ENCODE measurements around the gene INAFM1. TPM values are rescaled to one million over a fixed set of nuclear protein-coding genes. Genes with fewer than 3 reads are reported as not detected.
A peak's percentile ranks its signal among the peaks of the same experiment; 100 is the strongest.
"Not testable (repeated sequence)": the region's sequence is repeated elsewhere in the genome, so short reads cannot be mapped to it uniquely, and the experiment has no call there.

INAFM1 gene
- total RNA-seq, 2 donors from 2014 or later = 16.1 to 17.1 TPM

DNA sequence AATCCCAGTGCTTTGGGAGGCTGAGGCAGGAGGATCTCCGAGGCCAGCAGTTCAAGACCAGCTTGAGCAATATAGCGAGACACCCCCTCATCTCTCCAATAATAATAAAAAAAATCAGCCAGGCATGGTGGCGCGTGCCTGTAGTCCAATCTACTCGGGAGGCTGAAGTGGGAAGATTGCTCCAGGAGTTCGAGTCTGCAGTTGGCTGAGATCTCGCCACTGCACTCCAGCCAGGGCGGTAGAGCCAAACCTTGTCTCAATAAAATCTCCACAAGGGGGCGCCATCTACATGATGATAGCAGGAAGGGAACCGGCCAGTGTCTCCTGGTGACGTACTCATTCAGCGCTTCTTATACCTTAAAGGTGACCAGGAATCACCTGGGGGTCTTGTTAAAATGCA, 21.4 kb downstream of the INAFM1 start:
- intact Hi-C loops (cut with DNase I) = loop anchor here (2.0 to 10.0 kb wide), 4 partner anchors 95 to 409 kb away; no protein-coding TSS in a partner anchor
- DNase-seq (peak; percentile 68), ATAC-seq (peak; percentile 73 to 86)

DNA sequence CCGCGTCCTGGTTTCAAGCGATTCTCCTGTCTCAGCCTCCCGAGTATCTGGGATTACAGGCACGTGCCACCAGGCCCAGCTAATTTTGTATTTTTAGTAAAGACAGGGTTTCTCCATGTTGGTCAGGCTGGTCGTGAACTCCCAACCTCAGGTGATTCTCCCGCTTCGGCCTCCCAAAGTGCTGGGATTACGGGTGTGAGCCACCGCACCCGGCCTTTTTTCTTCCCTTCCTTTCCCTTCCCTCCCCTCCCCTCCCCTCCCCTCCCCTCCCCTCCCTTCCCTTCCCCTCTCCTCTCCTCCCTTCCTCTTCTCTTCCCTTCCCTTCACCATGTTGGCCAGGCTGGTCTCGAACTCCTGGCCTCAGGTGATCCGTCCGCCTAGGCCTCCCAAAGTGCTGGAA, 26.2 kb downstream of the INAFM1 start:
- DNase-seq; intact Hi-C loops (cut with DNase I); ATAC-seq: not testable (repeated sequence)

DNA sequence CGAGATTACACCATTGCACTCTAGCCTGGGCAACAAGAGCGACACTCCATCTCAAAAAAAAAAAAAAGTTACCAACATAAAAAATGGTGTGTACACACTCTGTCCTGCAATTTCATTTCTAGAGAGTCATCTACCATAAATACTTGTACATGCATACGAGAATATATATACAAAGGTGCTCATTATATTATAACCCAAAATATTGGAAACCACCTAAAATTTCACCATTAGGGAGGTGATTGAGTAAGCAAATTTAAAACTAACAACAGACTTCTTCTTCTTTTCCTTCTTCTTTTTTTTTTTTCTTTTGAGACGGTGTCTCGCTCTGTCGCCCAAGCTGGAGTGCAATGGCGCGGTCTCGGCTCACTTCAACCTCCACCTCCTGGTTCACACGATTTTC, 27.6 kb downstream of the INAFM1 start:
- ATAC-seq = no peak
- intact Hi-C loops (cut with DNase I) = no loop called here
- no peak for DNase-seq

DNA sequence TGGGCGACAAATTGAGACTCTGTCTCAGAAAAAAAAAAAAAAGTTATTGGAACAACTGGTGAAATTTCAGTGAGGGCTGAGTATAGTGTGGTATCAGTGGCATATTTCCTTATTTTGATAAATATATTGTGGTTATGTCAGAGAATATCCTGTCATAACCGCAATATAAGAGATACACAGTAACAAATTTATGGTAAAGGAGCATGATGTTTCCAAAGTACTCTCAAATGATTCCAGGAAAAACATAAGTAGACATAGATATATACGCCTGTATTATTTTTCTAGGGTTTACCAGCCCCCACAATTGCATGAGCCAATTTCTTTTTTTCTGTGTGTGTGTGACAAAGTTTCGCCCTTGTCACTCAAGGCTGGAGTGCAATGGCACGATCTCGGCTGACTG, 29.3 kb downstream of the INAFM1 start:
- ATAC-seq = no peak
- intact Hi-C loops (cut with DNase I) = no loop called here

DNA sequence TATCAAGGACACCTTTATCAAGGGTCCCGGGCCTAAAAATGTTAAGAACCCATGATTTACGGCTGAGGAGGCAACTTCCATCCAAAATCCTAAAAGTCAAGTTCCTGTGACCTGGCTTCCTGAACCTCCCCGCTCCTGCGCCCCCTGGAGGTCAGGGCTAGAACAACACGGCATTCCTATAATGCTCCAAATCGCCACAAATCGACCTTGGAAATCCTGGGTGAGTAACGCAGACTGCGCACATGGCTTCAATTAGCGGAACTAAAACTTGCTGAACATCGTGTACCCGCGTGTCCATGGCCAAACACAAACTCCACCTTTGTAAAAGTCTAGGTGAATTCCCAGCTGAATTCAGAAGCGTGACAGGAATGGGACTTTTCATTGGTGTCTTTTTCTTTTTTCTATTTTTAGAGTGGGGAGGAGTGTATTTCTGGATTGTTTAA, 30.6 kb downstream of the INAFM1 start:
- peak; percentile 64 for DNase-seq
- intact Hi-C loops (cut with DNase I) = no loop called here
- ATAC-seq = peak; percentile 48 to 51

More for the DNA sequence above, 29.3 kb downstream of the INAFM1 start:
- no peak for DNase-seq

DNA sequence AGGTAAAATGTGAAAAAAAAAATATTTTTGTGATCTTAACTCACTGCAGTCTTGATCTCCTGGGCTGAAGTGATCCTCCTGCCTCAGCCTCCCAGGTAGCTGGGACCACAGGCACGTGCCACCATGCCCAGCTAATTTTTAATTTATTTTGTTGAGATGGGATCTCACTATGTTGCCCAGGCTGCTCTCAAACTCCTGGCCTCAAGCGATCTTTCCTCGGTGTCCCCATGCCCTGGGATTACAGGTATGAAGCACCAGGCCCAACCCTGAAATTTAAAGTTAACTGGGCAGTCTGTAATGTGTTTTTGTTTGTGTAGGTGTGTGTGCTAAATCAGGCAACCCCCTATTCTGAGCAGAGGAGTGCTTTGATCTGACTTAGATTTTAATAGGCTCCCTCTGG, 31.6 kb downstream of the INAFM1 start:
- ATAC-seq (no peak), DNase-seq (no peak)
- intact Hi-C loops (cut with DNase I) = no loop called here

DNA sequence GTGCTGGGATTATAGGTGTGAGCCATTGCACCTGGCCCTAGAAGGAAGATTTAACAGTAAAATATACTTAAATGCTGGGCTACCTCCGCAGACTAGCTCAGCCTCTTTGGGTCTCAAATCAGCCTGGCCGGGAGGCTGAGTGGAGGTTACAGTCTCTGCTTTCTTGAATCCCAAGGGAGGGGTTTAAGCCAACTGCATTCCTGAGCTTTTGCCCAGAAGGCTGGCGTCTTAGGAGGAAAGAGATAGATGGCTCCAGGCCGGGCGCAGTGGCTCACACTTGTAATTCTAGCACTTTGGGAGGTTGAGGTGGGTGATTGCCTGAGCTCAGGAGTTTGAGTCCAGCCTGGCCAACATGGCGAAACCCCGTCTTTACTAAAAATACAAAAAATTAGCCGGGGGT, 34.4 kb downstream of the INAFM1 start:
- intact Hi-C loops (cut with DNase I) = no loop called here

DNA sequence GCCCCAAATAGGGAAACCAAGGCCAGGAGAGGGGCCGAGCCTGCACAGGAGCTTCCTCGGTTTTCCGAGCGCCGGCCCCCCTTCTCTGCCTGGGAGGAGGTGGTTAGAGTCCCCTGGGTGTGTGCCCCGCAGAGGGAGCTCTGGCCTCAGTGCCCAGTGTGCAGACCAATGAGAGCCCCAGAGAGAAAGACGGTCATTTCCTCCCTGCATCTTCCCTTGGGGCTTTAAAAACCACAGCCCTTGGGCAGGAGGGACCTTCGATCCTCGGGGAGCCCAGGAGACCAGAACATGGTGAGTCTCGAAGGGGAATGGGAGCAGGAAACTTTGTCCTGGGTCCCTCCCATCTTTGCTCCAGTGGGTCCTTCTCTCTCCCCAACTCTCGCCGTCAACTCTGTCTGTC, 34.9 kb downstream of the INAFM1 start, which contains the start of gene C5AR1:
C5AR1 (plus strand) TSS at position 254 of the 400 bp plus-strand sequence; CDS start at position 289, 35 bp downstream.
- intact Hi-C loops (cut with DNase I) = no loop called here
- peak; percentile 49 for DNase-seq
- ATAC-seq = peak; percentile 54 to 72

More for the DNA sequence above, 34.4 kb downstream of the INAFM1 start:
- ATAC-seq (peak in 1 of 2 donors; percentile 59), DNase-seq (no peak)

DNA sequence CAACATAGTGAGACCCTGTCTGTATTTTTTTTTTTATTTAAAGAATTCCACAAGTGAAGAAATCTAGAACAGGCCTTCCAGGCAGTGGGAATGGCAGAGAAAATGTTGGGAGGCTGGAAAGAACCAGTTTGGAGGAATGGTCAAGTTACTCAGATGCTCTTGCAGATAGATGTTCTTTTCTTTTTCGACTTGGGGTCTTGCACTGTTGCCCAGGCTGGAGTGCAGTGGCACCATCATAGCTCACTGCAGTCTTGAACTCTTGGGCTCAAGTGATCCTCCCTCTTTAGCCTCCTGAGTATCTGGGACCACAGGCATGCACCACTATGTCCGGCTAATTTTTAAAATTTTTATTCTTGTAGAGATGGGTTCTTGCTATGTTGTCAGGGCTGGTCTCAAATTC, 35.6 kb downstream of the INAFM1 start:
- intact Hi-C loops (cut with DNase I) = no loop called here
- ATAC-seq = no peak
- DNase-seq = no peak

DNA sequence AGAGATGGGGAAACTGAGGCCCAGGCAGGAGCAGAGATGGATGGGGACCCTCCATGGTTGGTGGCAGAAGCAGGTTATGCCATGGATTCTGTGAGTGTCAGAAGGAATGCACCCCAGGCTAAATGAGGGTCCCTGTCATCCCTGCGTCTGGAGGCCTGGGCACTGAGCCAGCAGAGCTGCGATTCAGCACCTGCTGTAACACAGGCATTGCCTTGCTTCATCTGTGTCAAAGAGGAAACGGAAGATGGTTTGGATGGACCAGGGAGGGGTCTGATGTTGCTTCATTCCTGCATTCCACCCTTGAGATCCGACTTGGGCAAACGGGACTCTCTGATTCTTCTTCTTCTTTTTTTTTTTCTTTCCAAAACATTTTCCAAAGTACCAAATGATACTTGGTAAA, 36.1 kb downstream of the INAFM1 start:
- intact Hi-C loops (cut with DNase I) = no loop called here
- ATAC-seq = peak in 1 of 2 donors; percentile 15
- peak; percentile 55 for DNase-seq

DNA sequence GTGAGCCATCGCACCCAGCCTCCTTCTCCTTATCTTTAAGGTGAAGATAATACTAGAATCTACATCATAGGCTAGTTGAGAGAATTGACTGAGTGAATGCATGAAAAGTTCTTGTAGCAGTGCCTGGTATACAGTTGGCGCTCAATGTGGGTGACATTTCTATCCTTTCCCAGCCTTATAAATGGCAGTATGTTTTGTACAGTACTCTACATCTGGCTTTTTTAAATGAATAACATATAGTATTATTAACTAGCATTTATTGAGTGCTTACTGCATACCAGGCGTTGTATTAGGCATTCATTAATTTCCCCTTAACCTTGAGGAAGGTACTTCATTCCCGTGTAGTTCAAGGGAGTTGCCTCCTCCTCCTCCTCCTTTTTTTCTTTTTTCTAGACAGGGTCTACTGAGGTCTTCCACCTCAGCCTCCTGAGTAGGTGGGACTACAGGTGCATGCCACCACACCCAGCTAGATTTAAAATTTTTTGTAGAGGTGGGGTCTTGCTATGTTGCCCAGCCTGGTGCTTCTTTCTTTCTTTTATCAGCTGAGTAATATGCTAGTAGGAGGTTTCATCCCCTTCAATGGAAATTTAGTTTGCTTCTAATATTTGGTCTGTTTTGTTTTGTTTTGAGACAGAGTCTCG, 37.8 kb downstream of the INAFM1 start:
- DNase-seq (no peak), ATAC-seq (no peak)
- intact Hi-C loops (cut with DNase I) = no loop called here

DNA sequence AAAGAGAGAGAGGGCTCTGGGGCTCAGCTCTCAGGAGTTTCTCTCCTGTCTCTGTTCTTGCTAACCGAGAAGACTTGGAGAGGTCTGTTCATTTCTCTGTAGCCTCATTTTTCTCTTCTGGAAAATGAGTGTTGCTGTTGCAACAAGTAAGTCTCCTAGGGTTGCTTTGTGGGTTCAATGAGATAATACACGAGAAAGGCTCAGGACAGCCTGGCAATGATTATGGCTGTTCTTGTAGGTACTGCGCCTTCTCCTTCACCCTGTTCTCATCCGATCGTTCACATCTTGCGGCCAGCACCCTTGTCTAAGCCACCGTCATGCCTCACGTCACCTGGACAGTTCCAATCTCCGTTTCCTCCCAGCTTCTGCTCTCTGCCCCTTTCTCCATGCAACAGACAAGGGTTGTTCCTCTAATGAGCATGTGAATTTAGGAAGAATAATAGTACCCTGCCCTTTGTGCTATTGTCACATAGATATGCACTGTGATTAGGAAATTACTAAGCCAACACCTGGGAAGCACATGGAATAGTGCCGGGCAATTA, 39.1 kb downstream of the INAFM1 start:
- ATAC-seq (no peak), DNase-seq (no peak)
- intact Hi-C loops (cut with DNase I) = no loop called here

DNA sequence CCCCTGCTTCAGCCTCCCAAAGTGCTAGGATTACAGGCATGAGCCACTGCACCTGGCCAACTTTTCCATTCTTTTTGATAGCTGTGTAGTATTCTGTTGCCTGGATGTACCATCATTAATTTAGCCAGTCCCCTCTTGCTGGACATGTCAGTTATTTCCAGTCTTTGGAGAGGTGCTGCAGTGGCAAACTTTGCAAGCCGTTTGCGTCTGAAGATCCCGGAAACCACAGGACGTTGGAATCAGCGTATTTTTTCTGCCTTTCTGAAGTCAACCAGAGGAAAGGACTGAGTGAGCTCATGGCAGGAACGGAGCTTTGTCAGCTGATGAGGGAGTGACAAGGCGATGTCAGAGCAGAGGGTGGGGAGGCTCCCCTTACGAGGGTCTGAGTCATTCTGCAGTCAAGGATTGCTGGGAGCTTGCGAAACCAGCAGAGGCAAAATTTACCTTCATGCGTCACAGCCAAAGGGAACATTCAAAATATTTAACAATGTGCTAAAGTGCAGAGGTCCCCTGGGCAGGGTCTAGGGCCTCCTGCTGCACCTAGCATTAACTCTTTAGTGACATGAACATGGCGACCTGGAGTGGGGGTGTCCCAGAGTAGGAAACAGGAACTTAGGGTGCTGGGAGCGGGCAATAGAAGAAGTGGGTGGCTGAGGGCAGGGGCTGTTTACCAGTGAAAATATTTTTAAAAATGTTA, 40.6 kb downstream of the INAFM1 start:
- DNase-seq (peak; percentile 60), ATAC-seq (peak; percentile 73 to 94)
- intact Hi-C loops (cut with DNase I) = no loop called here

DNA sequence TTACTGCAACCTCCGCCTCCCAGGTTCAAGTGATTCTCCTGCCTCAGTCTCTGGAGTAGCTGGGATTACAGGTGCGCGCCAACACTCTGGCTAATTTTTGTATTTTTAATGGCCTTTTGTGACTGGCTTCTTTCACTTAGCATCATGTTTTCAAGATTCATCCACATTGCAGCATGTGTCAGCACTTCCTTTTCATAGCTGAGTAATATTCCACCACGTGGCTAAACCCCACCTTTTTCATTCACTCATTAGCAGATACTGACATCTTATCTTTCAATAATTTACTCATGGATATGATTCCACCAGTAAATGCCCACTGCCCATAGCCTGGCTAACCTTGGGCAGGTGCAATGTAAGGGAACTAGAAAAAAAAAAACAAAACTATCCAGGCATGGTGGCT, 41.8 kb downstream of the INAFM1 start:
- ATAC-seq (no peak), DNase-seq (no peak)
- intact Hi-C loops (cut with DNase I) = no loop called here

DNA sequence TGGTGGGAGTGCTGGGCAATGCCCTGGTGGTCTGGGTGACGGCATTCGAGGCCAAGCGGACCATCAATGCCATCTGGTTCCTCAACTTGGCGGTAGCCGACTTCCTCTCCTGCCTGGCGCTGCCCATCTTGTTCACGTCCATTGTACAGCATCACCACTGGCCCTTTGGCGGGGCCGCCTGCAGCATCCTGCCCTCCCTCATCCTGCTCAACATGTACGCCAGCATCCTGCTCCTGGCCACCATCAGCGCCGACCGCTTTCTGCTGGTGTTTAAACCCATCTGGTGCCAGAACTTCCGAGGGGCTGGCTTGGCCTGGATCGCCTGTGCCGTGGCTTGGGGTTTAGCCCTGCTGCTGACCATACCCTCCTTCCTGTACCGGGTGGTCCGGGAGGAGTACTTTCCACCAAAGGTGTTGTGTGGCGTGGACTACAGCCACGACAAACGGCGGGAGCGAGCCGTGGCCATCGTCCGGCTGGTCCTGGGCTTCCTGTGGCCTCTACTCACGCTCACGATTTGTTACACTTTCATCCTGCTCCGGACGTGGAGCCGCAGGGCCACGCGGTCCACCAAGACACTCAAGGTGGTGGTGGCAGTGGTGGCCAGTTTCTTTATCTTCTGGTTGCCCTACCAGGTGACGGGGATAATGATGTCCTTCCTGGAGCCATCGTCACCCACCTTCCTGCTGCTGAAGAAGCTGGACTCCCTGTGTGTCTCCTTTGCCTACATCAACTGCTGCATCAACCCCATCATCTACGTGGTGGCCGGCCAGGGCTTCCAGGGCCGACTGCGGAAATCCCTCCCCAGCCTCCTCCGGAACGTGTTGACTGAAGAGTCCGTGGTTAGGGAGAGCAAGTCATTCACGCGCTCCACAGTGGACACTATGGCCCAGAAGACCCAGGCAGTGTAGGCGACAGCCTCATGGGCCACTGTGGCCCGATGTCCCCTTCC, 45.5 kb downstream of the INAFM1 start:
- ATAC-seq = no peak
- intact Hi-C loops (cut with DNase I) = no loop called here
- DNase-seq = no peak

DNA sequence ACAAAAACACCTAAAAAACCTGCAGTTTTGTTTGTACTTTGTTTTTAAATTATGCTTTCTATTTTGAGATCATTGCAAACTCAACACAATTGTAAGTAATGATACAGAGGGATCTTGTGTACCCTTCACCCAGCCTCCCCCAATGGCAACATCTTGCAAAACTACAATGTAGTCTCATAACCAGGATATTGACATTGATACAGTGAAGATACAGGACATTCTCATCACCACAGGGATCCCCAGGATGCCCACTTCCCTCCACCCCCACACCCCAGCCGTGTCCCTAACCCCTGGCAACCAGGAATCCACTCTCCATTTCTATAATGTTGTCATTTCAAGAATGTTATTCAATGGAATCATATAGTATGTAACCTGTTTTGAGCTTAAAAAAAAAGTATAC, 46.9 kb downstream of the INAFM1 start:
- intact Hi-C loops (cut with DNase I) = no loop called here
- ATAC-seq (no peak), DNase-seq (no peak)

DNA sequence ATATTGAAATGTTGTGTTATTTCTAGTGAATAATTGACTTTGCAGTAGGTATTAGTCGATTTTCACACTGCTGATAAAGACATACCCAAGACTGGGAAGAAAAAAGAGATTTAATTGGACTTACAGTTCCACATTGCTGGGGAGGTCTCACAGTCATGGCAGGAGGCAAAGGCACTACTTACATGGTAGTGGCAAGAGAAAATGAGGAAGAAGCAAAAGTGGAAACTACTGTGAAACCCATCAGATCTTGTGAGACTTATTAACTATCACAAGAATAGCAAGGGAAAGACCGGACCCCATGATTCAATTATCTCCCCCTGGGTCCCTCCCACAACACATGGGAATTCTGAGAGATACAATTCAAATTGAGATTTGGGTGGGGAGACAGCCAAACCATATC, 47.4 kb downstream of the INAFM1 start:
- DNase-seq (no peak), ATAC-seq (no peak)
- intact Hi-C loops (cut with DNase I) = no loop called here

DNA sequence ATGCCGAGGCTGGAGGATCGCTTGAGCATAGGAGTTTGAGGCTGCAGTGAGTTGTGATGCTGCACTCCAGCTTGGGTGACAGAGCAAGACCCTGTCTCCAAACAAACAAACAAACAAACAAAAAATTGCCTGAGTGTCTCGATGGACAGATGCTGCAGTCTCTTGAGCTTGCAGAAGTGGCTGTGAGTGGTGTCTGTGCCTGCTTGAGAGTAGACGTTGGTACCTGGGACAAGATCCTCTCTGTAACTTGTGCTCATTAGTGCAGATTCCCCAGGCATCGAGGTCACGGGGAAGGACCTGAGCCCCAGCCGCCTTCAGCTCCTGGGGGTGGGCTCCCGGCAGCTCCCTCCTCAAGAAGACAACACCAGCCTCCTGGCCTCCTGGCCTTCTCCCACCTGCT, 48.7 kb downstream of the INAFM1 start:
- DNase-seq = no peak
- intact Hi-C loops (cut with DNase I) = no loop called here
- no peak for ATAC-seq

DNA sequence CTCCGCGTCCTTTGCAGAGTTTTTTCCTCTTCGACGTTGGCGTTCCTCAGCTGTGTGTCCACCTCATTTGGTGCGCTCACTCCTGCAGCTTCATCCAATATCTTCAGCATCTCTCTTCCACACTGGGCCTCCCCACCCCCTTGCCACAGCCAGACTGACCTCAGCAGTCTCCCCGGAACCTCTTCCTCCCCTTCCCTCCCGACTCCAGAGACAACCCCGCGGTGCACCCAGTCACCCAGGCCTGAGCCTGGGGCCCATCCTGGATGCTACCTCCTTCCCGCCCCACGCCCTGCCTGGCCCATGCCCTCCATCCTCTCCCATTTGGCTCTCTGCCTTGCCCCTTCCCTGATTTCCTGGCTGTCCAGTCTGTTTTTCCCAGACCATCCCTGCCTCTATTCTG, 49.2 kb downstream of the INAFM1 start:
- ATAC-seq (peak; percentile 51 to 75), DNase-seq (peak; percentile 43)
- intact Hi-C loops (cut with DNase I) = no loop called here
